Adipocyte (in vitro differentiated cells): ENCODE measurements around the gene PIK3R5.

Experiments
- DNase-seq: peaks from one replicate; pipeline ENCODE4 v3.0.0-alpha.2; 2015; ENCODE audit warnings: low read depth
- H3K27me3 ChIP-seq: replicated peaks from 2 replicates; pipeline ENCODE4 v1.7.0; 2013; ENCODE audit warnings: mild to moderate bottlenecking, low read length, moderate library complexity; ENCODE audit not compliant: control insufficient read depth, insufficient read depth
- H3K36me3 ChIP-seq: 2 replicates; pipeline ENCODE4 v1.7.0; 2013; ENCODE audit warnings: low read length, mild to moderate bottlenecking, moderate library complexity; ENCODE audit not compliant: control insufficient read depth, insufficient read depth, severe bottlenecking
- H3K4me1 ChIP-seq: 2 replicates; pipeline ENCODE4 v1.7.0; 2013; ENCODE audit warnings: mild to moderate bottlenecking, low read length, moderate library complexity; ENCODE audit not compliant: control insufficient read depth, insufficient read depth
- H3K4me3 ChIP-seq: 2 replicates; pipeline ENCODE4 v1.7.0; 2013; ENCODE audit warnings: mild to moderate bottlenecking, low read length, moderate library complexity
- H3K9ac ChIP-seq: 2 replicates; pipeline ENCODE4 v1.7.0; 2013; ENCODE audit warnings: mild to moderate bottlenecking, low read length, moderate library complexity
- H3K9me3 ChIP-seq: 2 replicates; pipeline ENCODE4 v1.7.0; 2013; ENCODE audit warnings: mild to moderate bottlenecking, low read length, moderate library complexity; ENCODE audit not compliant: control insufficient read depth

Gene PIK3R5

GRCh38 chr17:8881606-8882005 is 83.9 kb downstream of the PIK3R5 start:
- H3K4me1 ChIP-seq, result no peaks in the 10 kb centered on the region
- H3K9me3 ChIP-seq, result no peaks in the 10 kb centered on the region
- H3K4me3 ChIP-seq, result no peak overlapping the region
- peaks cover 8% of the 10 kb centered on the region for H3K27me3 ChIP-seq
- DNase-seq, result no peak
- H3K36me3 ChIP-seq, result no peaks in the 10 kb centered on the region
- H3K9ac ChIP-seq, result no peak overlapping the region

- H3K27me3 ChIP-seq, result peaks cover 12% of the 10 kb centered on the region
- no peaks in the 10 kb centered on the region for H3K36me3 ChIP-seq
- no peak overlapping the region for H3K9ac ChIP-seq
- no peak for DNase-seq
- H3K4me3 ChIP-seq, result no peak overlapping the region
- H3K9me3 ChIP-seq, result no peaks in the 10 kb centered on the region
- H3K4me1 ChIP-seq, result no peaks in the 10 kb centered on the region
Observed at GRCh38 chr17:8880466-8880865, 85.0 kb downstream of the PIK3R5 start.

- H3K27me3 ChIP-seq, result peaks cover 15% of the 10 kb centered on the region
- H3K9ac ChIP-seq, result no peak overlapping the region
- H3K4me1 ChIP-seq, result no peaks in the 10 kb centered on the region
- no peak overlapping the region for H3K4me3 ChIP-seq
- H3K9me3 ChIP-seq, result no peaks in the 10 kb centered on the region
- no peak for DNase-seq
- no peaks in the 10 kb centered on the region for H3K36me3 ChIP-seq
Observed at GRCh38 chr17:8879410-8879809, 86.1 kb downstream of the PIK3R5 start.

- Histone ChIP-seq H3K9me3 (no peaks in the 10 kb centered on the region), H3K9ac (no peak overlapping the region), H3K36me3 (no peaks in the 10 kb centered on the region), H3K4me1 (no peaks in the 10 kb centered on the region), H3K27me3 (peaks cover 28% of the 10 kb centered on the region), H3K4me3 (no peak overlapping the region)
- no peak for DNase-seq
Observed at GRCh38 chr17:8877984-8878383, 87.5 kb downstream of the PIK3R5 start.

GRCh38 chr17:8875957-8876356 is 89.5 kb downstream of the PIK3R5 start:
- H3K27me3 ChIP-seq, result peaks cover 32% of the 10 kb centered on the region
- no peaks in the 10 kb centered on the region for H3K36me3 ChIP-seq
- H3K9me3 ChIP-seq, result peaks cover 4% of the 10 kb centered on the region
- no peak overlapping the region for H3K9ac ChIP-seq
- peak; percentile 6 for DNase-seq
- no peaks in the 10 kb centered on the region for H3K4me1 ChIP-seq
- H3K4me3 ChIP-seq, result no peak overlapping the region

GRCh38 chr17:8875436-8875835 is 90.1 kb downstream of the PIK3R5 start:
- H3K4me1 ChIP-seq, result no peaks in the 10 kb centered on the region
- peaks cover 34% of the 10 kb centered on the region for H3K27me3 ChIP-seq
- H3K9me3 ChIP-seq, result peaks cover 5% of the 10 kb centered on the region
- no peak overlapping the region for H3K4me3 ChIP-seq
- no peak for DNase-seq
- H3K9ac ChIP-seq, result no peak overlapping the region
- H3K36me3 ChIP-seq, result no peaks in the 10 kb centered on the region

- DNase-seq, result no peak
- H3K9me3 ChIP-seq, result peaks cover 5% of the 10 kb centered on the region
- H3K9ac ChIP-seq, result no peak overlapping the region
- no peaks in the 10 kb centered on the region for H3K4me1 ChIP-seq
- H3K27me3 ChIP-seq, result peaks cover 43% of the 10 kb centered on the region
- no peaks in the 10 kb centered on the region for H3K36me3 ChIP-seq
- no peak overlapping the region for H3K4me3 ChIP-seq
Observed at GRCh38 chr17:8873801-8874715, 91.4 kb downstream of the PIK3R5 start.

GRCh38 chr17:8872705-8873435 is 92.6 kb downstream of the PIK3R5 start:
- Histone ChIP-seq H3K4me3 (no peak overlapping the region), H3K9me3 (peaks cover 5% of the 10 kb centered on the region)

GRCh38 chr17:8872036-8872704 is 93.3 kb downstream of the PIK3R5 start:
- H3K27me3 ChIP-seq, result peaks cover 54% of the 10 kb centered on the region
- no peaks in the 10 kb centered on the region for H3K36me3 ChIP-seq
- H3K9ac ChIP-seq, result no peak overlapping the region
- H3K4me3 ChIP-seq, result no peak overlapping the region
- H3K9me3 ChIP-seq, result peaks cover 5% of the 10 kb centered on the region
- DNase-seq, result no peak
- no peaks in the 10 kb centered on the region for H3K4me1 ChIP-seq

More at GRCh38 chr17:8872705-8873435, 92.6 kb downstream of the PIK3R5 start:
- H3K36me3 ChIP-seq, result no peaks in the 10 kb centered on the region
- DNase-seq, result no peak
- H3K27me3 ChIP-seq, result peaks cover 47% of the 10 kb centered on the region
- H3K9ac ChIP-seq, result no peak overlapping the region
- no peaks in the 10 kb centered on the region for H3K4me1 ChIP-seq

- H3K27me3 ChIP-seq, result peaks cover 62% of the 10 kb centered on the region
Observed at GRCh38 chr17:8871081-8871581, 94.4 kb downstream of the PIK3R5 start.

More at GRCh38 chr17:8871081-8871581, 94.4 kb downstream of the PIK3R5 start:
- Histone ChIP-seq H3K9ac (no peak overlapping the region), H3K9me3 (peaks cover 5% of the 10 kb centered on the region), H3K36me3 (no peaks in the 10 kb centered on the region), H3K4me3 (no peak overlapping the region), H3K4me1 (no peaks in the 10 kb centered on the region)
- DNase-seq, result no peak
